OCI-M1 (cell line): ENCODE results near the gene B3GNT4.
A peak's percentile ranks its signal among the peaks of the same experiment; 100 is the strongest.
"Not testable (repeated sequence)": the region's sequence is repeated elsewhere in the genome, so short reads cannot be mapped to it uniquely, and the experiment has no call there.

Source experiments
- DNase-seq: peaks from one replicate; lab custom pipeline; 2025; lab: John Stamatoyannopoulos, UW

Gene B3GNT4

DNA sequence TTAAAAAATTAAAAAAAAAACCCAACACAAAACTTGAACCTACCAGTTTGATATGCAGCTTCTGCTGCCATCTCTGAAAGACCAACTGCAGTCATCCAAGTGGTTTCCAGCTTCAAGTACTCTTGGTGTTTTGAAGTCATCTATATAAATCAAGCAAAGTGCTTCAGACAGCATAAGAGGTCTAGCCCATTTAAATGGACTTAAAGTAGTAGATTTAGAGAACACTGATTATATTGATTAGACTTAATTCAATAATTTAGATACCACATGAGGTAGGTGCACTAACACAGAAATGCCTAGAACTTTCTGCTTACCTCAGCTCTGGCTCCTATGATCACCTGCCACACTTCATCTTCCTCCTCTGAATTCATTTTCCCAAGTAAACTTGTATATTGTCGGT is 12.9 kb downstream of the B3GNT4 start:
- DNase-seq: no peak

DNA sequence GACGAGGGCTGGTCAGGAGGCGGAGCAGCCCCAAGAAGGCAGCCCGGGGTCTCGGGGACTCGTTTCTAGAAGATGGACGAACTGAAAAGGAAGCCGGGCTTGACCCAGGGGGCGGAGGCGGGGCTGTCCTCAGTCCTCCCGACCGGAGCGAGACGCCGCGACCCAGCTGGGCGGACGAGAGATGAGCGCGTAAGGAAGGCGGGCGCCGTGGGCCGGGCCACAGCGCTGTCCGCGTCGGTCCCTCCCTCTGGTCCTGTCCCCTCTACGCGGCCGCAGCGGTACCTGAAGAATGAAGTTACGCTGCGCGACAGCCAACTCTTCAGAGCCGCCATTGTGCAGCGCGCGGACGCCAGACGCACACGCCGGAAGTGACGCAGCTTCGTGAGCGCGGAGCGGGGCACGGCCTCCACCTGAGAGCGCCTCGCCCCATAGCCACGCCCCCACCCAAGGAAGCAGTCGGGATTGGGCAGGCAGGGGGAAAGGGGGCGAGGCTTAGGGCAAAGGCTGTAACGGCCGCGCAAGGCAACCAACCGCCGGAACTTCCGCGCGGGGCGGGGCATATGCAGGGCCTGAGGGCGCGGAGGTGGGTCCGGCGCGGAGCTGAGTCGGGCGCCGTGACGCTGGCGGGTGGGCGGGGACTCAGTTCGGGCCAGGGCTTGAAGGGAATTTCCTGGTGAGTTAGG is 22.3 kb downstream of the B3GNT4 start, which contains the start of gene DIABLO:
Gene DIABLO (minus strand): TSS at position 370 of the 683 bp plus-strand sequence. CDS start 38 bp downstream, at position 332.
- peak; percentile 100 for DNase-seq

DNA sequence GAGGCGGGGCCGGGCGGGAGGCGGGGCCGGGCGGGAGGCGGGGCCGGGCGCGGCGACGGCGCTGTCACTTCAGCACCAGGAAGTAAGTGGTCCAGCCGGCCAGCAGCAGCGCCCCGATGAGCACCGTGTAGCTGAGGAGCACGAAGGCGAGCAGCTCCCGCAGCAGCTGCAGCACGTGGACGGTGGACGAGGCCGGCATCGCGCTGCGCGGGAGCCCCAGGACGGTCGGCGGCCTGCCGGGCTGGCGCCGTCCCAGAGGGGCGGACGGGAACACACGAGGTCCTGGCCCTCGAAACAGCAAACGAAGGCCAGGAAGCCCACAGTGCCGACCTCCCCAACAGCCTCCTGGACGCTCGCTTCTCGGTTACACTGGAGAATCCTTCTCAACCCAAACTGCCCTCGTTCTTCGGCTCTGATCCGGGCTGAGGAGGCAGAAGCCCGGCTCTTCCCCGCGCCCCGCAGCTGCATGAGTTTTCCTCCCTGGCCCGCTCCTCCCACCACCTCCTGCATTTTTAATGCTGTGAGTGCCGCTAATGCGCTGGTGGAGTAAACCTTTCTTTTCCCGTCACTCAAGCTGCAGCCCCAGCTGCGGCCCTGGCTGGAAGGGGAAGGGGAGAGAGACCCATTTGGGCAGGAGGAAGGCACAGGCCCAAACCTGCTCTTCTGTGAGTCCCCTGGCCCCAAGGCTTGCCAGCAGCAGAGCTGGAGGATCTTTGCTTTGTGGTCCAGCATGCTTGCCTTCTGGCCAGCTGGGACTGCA is 23.0 kb downstream of the B3GNT4 start:
- DNase-seq: no peak

DNA sequence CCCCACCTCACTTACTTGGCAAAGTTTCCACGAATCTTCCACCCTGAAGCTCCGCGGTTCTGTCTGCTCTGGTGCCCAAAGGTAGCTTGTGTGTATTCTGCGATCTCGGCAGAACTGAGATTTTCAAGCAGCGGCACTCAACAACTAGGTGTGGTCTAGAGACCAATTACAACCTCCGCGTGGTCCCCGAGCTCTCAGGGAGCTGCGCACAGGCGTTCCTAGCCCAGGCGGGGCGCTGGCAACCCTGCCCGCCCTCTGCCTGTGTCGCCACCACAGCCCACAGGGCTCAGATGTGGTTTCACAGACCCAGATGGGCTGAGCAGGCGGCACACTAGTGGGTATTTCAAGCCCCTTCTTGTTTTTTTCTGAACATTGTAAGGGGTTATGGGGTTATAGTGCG is 23.8 kb downstream of the B3GNT4 start:
- no peak for DNase-seq

DNA sequence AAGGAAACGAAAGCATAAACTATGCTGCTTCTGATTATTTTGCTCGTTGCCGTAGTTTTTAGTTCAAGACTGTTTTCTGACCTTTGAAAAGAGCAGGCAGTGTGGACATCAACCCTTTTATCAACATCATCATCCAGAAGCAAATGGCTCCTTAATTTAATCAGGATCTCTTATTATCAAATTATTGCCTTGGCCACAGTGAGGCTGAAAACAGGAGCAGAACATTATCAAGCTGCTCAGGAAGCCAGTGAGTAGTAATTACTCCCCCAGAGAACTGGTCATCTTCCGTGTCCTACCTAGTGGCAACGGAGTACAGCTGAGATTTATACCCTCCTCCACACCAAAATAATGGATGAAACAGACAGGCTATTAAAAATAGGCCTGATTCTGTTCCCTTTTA is 24.6 kb downstream of the B3GNT4 start:
- DNase-seq: no peak

DNA sequence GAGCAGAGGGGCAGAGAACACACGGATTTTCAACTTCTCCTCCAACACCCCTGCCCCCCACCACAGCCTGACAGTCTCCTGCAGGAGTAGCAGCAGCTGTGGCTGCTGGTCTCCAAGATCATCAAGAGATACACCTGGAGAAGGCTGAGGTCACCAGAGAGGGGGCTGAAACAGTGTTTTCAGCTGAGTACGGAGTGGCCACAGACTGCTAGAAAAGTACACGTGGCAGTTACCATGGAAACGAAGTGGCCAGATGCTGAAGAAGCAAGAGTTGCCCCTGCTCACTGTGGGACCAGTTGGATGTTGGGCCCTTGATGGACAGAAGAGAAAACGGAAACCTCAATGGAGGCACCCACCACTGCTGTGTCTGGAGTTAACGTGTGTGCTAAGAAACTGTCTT is 27.3 kb downstream of the B3GNT4 start:
- no peak for DNase-seq

DNA sequence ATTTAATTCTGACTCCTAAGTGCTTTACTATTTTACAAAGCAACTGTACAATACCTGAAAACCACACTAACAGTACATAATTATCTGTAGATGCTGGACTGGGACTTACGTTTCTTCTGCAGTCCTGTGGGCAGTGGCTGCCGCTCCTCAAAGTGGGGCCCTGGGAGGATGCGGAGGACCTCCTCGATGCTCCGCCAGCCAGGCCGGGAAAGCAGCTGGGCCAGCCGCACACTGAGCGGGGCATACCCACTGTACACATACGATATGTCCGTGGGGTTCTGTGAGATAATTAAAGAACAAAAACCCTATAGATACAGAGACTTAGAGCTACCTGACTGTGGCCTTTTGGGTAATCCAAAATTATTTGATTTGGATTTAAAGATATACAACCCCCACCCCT is 29.2 kb downstream of the B3GNT4 start:
- DNase-seq: no peak

DNA sequence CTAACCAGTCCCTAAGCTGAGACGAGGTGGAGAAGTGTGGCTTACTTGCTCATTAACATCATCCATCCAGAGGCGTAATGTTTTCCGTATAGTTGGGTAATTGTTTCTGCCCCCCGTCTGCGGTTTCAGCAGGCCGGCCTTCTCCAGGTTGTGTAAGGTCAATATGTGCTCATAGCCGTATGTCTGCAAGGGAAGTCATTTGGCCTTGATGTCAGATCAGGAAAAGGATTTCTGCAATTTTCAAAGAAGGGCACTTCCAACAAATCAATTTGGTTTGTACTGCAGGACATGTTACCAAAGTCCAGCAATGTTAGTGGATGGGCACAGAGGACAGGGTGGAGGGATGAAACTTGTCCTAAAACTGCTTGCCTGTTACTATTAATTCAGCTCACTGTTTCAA is 32.2 kb downstream of the B3GNT4 start:
- no peak for DNase-seq

DNA sequence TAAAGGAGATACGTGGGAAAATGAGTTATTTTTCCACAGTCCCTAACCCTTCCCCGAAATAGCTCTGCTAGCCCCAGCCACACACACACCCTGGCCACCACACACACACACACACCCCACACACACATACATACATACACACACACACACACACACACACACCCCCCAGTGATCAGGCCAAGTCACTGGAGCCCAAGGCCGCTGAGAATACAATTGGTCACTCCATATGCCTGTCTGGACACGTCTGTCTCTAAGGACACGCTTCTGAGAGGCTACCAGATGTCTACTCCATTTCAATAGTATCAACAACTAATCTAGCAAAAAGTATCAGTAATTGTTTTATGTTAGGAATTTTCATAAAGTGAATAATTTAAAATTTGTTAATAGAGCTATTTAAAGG is 35.4 kb downstream of the B3GNT4 start:
- DNase-seq: no peak

DNA sequence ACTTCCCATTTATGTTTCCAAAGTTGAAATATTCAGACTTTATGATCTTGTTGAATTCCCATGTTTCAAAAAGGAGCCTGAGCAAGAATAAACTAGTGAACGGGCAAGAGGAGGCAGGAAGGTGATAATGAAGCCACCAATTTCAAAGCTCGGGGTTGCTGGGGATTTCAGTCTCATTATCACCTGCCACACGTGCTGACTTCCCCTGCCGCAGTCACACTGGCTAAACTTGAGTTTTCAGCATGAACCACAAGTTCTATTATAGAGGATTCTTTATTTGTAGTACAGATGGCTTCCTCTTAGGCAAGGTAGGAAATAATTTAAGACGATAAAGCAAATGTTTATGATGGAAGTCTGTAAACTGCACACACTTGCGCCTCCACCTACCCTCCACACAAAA is 40.5 kb downstream of the B3GNT4 start:
- DNase-seq: no peak

DNA sequence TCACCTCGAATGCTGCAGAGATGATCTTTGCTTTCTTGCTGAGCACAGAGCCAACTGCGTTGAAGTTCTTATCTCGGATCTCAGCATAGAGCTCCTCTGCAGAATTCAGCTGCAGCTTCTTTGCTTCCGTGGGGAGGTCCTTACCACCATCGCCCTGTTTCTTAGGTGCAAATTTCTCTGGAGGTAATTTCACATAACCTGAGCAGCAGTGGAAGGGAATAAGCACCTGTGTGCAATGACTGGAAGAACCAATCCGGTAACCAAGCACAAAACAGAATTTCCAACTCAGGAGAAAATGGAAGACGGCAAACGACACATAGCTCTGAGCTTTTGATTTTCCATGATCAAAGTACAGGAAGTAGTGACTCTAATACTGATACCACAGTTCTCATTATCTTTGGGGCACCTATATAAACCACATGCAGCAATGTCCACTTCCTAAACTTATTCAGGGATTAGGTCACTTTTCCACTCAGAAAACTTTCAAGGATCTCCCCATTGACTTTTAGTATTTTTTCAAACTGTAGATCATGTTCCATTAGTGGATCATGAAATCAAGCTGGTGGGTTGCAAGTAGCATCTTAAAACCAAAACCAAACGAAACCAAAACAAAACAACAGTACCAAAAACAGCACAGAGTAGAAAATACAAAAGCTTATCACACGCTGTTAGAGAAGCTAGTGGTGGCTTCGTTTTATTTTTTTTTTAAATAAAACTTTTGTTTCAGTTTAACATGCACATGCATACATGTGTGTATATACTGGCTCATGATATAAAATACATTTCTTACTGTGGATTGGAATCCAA is 41.3 kb downstream of the B3GNT4 start:
- DNase-seq: no peak

DNA sequence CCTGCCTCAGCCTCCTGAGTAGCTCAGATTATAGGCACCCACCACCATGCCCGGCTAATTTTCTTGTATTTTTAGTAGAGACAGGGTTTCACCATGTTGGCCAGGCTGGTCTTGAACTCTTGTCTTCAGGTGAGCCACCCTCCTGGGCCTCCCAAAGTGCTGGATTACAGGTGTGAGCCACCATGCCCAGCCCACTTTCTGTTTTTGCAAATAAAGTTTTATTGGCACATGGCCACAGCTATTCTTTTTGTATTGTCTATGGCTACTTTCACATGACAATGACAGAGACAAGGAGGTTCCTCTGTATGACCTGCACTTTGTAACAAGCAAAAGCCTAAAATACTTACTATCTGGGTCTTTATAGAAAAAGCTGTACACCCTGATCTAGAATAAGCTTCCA is 42.0 kb downstream of the B3GNT4 start:
- DNase-seq: no peak

DNA sequence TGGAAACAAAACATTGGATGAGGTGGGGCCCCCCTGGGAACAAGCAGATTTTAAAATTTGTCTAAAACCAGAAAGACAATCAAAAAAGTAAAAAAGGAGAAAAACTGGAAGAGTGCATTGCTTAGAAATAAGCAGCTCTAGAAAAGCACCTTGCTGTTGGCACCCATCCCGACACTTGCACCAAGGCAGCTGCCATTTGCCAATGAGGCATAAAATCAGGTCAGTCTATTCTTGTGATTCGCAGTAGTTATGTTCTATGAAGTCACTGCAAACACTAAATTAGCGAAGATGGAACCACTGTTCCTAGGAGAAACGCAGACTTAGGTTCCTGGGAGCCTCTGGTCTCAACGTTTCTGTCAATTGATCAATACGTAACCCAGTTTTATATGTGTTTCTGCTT is 46.5 kb downstream of the B3GNT4 start:
- DNase-seq: no peak

DNA sequence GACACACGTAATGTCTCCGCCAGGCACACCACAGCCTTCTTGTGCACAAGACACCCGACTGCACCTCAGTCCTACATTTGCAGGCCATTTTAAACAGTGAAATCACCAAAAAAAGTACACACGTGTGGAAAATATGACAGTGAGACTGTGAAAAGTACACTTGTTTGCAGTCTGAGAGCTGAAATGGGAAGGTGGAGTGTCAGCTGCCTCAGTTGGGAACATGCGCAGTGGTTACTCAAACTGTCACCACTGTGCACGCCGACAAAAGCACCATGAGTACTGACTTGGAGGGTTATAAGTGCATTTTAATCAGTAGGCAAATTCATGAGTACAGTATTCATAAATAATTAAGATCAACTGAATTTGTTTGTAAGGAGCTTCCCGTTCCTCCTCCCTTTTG is 47.0 kb downstream of the B3GNT4 start:
- no peak for DNase-seq

DNA sequence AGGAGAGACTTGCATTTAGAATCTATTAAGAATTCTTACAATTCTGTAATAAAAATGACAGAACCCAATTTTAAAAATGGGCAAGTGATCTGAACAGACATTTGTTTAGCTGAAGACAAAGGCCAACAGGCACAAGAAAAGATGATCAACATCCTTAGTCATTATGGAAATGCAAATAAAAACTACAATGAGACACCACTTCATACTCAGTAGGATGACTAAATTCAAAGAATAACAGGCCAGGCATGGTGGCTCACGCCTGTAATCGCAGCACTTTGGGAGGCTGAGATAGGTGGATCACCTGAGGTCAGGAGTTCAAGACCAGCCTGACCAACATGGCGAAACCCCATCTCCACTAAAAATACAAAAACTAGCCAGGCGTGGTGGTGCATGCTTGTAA is 55.0 kb downstream of the B3GNT4 start:
- not testable (repeated sequence) for DNase-seq
